ENCODE data around the gene CTIF.

The CTIF gene

GRCh38 chr18:48638896-48639771 lies 100.3 kb downstream of the CTIF start:
- TF ChIP-seq CTCF (IDR thresholded peaks at IDR 0.05; ENCODE audit: insufficient read depth, low read depth, low read length, missing control alignments) = no peak
- no peak overlapping the region for H3K4me3 ChIP-seq (ENCODE audit: low read length)
- no peak for DNase-seq (ENCODE audit: low read depth)

- no peak for TF ChIP-seq CTCF (IDR thresholded peaks at IDR 0.05; ENCODE audit: insufficient read depth, low read depth, low read length, missing control alignments)
- DNase-seq (ENCODE audit: low read depth) = peak; percentile 80
- H3K4me3 ChIP-seq (ENCODE audit: low read length) = no peak overlapping the region
Observed at GRCh38 chr18:48639772-48640432, 101.1 kb downstream of the CTIF start.

GRCh38 chr18:48640566-48641270 lies 101.9 kb downstream of the CTIF start:
- peak; percentile 28 for DNase-seq (ENCODE audit: low read depth)
- TF ChIP-seq CTCF (IDR thresholded peaks at IDR 0.05; ENCODE audit: insufficient read depth, low read depth, low read length, missing control alignments) = no peak
- H3K4me3 ChIP-seq (ENCODE audit: low read length) = no peak overlapping the region

- no peak for TF ChIP-seq CTCF (IDR thresholded peaks at IDR 0.05; ENCODE audit: insufficient read depth, low read depth, low read length, missing control alignments)
- H3K4me3 ChIP-seq (ENCODE audit: low read length) = no peak overlapping the region
- no peak for DNase-seq (ENCODE audit: low read depth)
Observed at GRCh38 chr18:48641981-48642380, 103.2 kb downstream of the CTIF start.

GRCh38 chr18:48642503-48642902 lies 103.7 kb downstream of the CTIF start:
- no peak for DNase-seq (ENCODE audit: low read depth)
- no peak for TF ChIP-seq CTCF (IDR thresholded peaks at IDR 0.05; ENCODE audit: insufficient read depth, low read depth, low read length, missing control alignments)
- H3K4me3 ChIP-seq (ENCODE audit: low read length) = no peak overlapping the region

GRCh38 chr18:48643262-48643661 lies 104.4 kb downstream of the CTIF start:
- TF ChIP-seq CTCF (IDR thresholded peaks at IDR 0.05; ENCODE audit: insufficient read depth, low read depth, low read length, missing control alignments) = no peak
- DNase-seq (ENCODE audit: low read depth) = no peak
- H3K4me3 ChIP-seq (ENCODE audit: low read length) = no peak overlapping the region
